COLO829 (cell line): ENCODE measurements around the gene TMEM150C.
"Not testable (repeated sequence)": the region's sequence is repeated elsewhere in the genome, so short reads cannot be mapped to it uniquely, and the experiment has no call there.

Experiments
- DNase-seq: peaks from one replicate; pipeline ENCODE4 v3.0.0; 2012; ENCODE audit warnings: low spot score

The TMEM150C gene

GRCh38 chr4:82515705-82516104 lies 46.1 kb downstream of the TMEM150C start:
- peak; percentile 40 for DNase-seq

- no peak for DNase-seq
Observed at GRCh38 chr4:82513382-82513781, 48.4 kb downstream of the TMEM150C start.

DNA sequence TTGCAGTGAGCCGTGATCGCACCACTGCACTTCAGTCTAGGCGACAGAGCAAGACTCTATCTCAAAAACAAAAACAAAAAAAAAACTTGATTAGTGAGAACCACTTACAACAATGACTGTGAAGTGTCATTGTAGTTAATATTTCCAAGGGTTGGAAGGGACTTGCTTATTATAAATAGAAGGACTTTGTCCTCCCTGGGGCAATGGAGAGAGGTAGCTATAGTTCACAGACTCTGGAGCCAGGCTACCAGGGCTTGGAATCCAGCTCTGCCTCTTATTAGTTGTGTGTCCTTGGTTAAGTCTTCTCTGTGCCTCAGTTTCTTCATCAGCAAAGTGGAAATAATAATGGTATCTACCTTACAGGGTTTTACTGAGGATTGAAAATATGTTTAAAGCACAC lies 51.6 kb downstream of the TMEM150C start:
- DNase-seq, result no peak

GRCh38 chr4:82508806-82509428 lies 52.9 kb downstream of the TMEM150C start:
- no peak for DNase-seq

DNA sequence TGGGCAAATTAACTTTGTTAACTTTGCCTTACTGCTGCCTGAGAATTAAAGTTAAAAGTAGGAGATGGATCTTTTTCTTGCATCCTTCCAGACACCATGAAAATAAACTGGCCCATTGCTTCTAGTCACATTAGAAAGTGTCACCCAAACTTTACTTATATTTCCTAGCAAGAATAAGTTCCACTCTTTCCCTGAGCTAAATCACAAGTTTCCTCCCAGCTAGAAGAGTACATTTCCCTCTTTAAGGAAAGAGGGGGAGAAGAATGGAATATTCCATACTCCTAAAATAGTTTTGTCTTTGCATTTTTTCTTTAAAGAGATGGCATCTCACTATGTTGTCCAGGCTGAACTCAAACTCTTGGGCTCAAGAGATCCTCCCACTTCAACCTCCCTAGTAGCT lies 53.8 kb downstream of the TMEM150C start:
- no peak for DNase-seq

- DNase-seq, result no peak
Observed at GRCh38 chr4:82501154-82501442, 60.7 kb downstream of the TMEM150C start.

DNA sequence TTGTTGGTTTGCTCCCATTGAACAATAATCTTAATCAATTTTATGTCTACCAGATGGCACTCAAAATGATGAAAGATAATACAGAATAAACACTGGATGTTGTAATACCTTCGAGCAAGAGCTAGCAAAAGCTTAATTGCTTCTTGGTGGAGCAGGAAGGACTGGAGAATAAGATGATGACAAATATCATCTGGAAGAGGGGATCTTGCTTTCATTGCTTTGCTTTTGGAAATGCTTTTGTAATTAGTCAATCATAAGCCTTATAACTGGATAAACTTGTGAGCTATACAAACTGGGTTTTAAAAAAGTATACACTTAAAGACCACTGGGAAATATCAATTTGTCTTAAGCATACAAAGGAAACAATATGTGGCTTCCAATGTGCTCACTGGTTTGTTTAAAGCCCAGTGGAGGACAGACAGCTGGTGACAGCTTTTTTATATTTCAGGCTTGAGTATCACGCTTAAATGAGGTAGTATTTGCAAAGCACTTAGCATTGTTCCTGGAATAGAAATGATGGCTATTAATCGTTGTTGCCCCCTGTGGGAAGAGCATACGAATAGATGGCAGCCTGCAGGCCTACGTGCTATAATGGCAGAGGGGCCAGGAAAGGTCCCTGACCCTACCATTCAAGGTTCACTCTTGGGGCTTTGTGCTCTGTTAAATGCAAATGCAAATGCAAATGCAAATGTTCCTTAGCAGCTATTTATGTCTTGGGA lies 61.2 kb downstream of the TMEM150C start:
- DNase-seq, result no peak

GRCh38 chr4:82499738-82500434 lies 61.9 kb downstream of the TMEM150C start:
- no peak for DNase-seq

DNA sequence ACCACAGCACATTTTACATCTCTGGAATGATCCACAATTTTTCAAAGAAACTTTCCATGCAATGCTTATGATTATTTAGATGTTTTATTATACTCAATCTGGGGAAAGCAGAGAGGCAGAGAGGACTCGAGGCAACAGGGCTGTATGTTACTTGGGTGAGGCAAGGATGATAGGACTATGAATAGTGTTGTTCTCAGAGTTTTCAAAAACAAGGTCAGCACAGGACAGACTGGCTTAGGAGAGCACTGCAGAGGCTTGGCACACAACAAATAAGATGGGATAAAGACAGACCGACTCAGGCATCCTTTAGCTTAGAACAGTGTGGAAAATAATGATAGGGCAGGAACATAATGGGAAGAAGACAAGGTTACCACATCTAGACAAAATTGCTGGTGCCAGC lies 65.4 kb downstream of the TMEM150C start:
- DNase-seq, result no peak

GRCh38 chr4:82495666-82496065 lies 66.1 kb downstream of the TMEM150C start:
- no peak for DNase-seq

DNA sequence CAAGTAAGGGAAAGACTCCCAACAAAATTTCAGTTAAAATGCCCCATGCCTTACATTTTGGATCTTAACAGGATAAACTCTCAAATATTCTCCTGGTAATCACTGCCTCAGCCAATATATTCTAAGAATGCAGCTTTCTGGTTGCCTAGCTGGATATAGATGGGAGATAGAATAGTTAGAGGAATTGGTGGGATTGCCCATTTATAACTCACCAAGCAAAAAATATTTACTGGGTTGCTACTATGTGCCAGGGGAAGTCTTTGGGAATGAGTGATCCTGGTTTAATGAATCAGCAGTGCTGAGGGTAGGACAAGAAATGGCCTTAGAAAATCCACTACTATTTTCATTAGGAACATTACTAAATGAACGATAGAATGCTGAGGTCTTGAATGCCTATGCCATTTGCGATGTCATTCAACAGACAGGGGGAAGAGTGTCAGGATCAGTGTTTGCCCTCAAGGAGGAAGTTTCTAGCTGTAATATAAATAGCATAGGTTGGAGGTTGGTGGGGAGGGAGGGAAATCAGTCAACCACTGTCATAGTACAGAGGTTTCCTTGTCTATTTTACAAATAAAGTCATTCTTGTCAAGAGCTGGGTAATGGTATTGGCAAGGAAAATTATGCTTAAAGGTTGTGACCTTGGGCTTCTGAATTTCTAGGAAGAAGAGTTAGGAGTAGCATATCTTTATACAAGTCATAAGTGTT lies 67.9 kb downstream of the TMEM150C start:
- DNase-seq, result peak; percentile 81

GRCh38 chr4:82491251-82491960 lies 70.4 kb downstream of the TMEM150C start:
- DNase-seq, result no peak

- DNase-seq, result no peak
Observed at GRCh38 chr4:82489987-82490386, 71.8 kb downstream of the TMEM150C start.

DNA sequence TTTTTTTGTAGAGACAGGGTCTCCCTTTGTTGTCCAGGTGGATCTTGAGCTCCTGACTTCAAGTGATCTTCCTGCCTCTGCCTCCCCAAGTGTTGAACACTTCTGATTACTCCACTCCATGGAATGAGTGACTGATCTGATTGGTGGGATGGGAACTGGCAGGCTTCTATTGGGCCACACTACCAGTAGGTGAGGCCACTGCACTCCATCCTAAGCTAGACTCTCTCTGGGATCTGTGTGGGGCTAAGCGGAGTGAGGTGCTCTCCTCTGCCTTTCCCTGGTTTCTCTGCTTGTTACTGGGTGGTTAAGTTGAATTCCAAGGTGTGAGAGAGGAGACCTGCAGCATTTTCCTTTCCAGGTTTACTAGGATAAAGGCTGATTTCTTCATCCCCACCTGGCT lies 72.7 kb downstream of the TMEM150C start:
- DNase-seq, result no peak

- DNase-seq, result no peak
Observed at GRCh38 chr4:82484996-82485783, 76.6 kb downstream of the TMEM150C start.

DNA sequence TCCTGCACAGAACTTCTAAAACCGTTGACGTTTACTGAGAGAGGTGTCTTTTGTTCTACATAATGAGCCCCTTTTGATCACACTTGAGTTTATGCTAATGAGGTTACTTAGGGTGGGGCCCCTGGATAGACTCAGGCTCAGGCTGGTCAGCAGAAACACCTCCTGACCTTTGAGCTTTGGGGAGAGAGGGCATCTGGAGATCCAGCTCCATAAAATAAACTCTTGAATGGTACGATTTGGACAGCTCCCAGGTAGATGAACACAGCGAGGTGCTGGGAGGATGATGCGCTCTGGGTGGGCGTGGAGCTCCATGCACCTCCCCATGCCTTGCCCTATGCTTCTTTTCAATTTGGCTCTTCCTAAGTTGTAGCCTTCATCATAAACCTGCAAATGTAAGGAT lies 79.4 kb downstream of the TMEM150C start:
- no peak for DNase-seq

DNA sequence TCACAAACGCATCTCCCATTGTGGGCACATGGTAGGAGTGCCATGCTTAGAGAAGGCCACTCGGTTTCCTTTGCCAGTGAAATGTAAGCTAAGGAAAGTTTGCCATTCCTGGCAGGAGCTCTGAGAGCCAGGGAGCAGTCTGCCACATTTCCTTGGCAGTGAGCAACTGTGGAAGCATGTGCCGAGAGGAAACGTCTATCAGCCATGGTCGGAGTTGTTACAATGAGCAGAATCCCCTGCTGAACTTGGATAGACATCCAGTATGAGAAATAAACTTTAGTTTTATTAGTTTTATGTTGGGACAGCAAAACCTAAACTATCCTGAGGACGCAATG lies 80.3 kb downstream of the TMEM150C start:
- no peak for DNase-seq

DNA sequence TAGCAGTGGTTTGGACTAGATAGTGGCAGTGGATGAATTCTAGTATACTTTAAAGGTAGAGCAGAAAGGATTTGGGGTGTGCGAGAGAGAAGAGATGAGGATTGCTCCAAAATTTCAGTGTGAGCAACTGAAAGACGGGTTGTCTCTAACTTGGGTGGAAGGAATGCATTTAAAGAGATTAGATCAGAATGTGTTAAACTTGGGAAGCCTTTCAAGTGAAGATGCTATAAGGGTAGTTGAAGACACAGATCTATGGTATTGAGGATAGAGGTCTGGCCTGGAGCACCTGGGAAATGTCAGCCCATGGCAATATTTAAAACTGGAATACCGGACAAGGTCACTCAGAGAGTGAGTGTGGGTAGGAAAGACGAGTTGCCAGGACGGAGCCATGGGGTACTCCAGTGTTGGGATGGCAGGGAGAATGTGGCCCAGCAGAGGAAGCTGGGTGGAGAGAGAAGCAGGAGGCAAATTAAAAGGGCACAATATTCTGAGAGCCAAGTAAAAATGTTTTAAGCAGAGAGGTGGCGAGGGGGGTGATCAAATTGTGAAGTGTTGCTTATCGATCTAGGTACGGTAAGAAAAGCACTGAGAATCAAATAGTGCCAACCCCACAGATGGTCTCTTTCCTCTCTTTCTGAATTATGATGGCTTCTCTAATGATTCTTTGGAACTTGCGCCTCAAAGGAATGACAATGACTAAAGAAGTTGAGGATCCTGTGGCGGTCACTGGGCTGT lies 80.8 kb downstream of the TMEM150C start:
- DNase-seq, result no peak

DNA sequence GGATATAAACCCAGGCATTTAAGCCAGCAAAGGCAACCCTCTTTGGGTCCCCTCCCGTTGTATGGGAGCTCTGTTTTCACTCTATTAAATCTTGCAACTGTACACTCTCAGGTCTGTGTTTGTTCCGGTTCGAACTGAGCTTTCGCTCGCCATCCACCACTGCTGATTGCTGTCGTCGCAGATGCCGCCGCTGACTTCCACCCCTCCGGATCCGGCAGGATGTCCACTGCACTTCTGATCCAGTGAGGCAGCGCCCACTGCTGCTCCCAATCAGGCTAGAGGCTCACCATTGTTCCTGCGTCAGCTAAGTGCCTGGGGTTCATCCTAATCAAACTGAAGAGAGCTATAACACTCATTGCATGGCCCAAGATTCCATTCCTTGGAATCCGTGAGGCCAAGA lies 82.2 kb downstream of the TMEM150C start:
- DNase-seq, result no peak

GRCh38 chr4:82477469-82477868 lies 84.3 kb downstream of the TMEM150C start:
- DNase-seq, result not testable (repeated sequence)

- not testable (repeated sequence) for DNase-seq
Observed at GRCh38 chr4:82475931-82476330, 85.9 kb downstream of the TMEM150C start.
